Smooth muscle cell (in vitro differentiated cells): ENCODE data around the gene ZFHX3. TPM values are rescaled to one million over a fixed set of nuclear protein-coding genes. Genes with fewer than 3 reads are reported as not detected.
"Not testable (repeated sequence)": the region's sequence is repeated elsewhere in the genome, so short reads cannot be mapped to it uniquely, and the experiment has no call there.

Source experiments
- DNase-seq: peaks from one replicate; lab custom pipeline; 2025; ENCODE audit not compliant: unreplicated experiment; lab: John Stamatoyannopoulos, UW
- H2AFZ ChIP-seq: fragments of 200-600 bp; sonication (generic); 2 replicates; pipeline ENCODE4 v1.6.0; 2016; ENCODE audit warnings: antibody characterized with exemption, low read depth, mild to moderate bottlenecking
- H3F3A ChIP-seq: fragments of 200-600 bp; sonication (generic); 2 replicates; pipeline ENCODE4 v1.6.0; 2017; ENCODE audit warnings: antibody characterized with exemption, low read depth
- H3K27ac ChIP-seq: fragments of 200-600 bp; sonication (generic); 2 replicates; pipeline ENCODE4 v1.5.1; 2016; ENCODE audit warnings: low read depth, mild to moderate bottlenecking
- H3K27me3 ChIP-seq: fragments of 200-600 bp; sonication (generic); 2 replicates; pipeline ENCODE4 v1.6.1; 2016; ENCODE audit warnings: low read depth, mild to moderate bottlenecking
- H3K36me3 ChIP-seq: fragments of 200-600 bp; sonication (generic); 2 replicates; pipeline ENCODE4 v1.5.1; 2016; ENCODE audit warnings: low read depth
- H3K4me1 ChIP-seq: fragments of 200-600 bp; sonication (generic); 2 replicates; pipeline ENCODE4 v1.5.1; 2016; ENCODE audit warnings: low read depth
- H3K4me2 ChIP-seq: fragments of 200-600 bp; sonication (generic); 2 replicates; pipeline ENCODE4 v1.6.0; 2016; ENCODE audit warnings: mild to moderate bottlenecking
- H3K4me3 ChIP-seq: fragments of 200-600 bp; sonication (generic); 2 replicates; pipeline ENCODE4 v1.5.1; 2016; ENCODE audit warnings: mild to moderate bottlenecking
- H3K79me2 ChIP-seq: fragments of 200-600 bp; sonication (generic); 2 replicates; pipeline ENCODE4 v1.6.0; 2016; ENCODE audit warnings: low read depth, mild to moderate bottlenecking
- H3K9ac ChIP-seq: fragments of 200-600 bp; sonication (generic); 2 replicates; pipeline ENCODE4 v1.6.0; 2016; ENCODE audit warnings: low read depth
- H3K9me3 ChIP-seq: fragments of 200-600 bp; sonication (generic); replicated peaks from 2 replicates; pipeline ENCODE4 v1.5.1; 2016; ENCODE audit warnings: low read depth
- H4K20me1 ChIP-seq: fragments of 200-600 bp; sonication (generic); 2 replicates; pipeline ENCODE4 v1.6.0; 2016; ENCODE audit warnings: low read depth
- whole genome bisulfite sequencing: methylation state at CpG from one replicate; pipeline ENCODE4 v1.1.7; 2016; ENCODE audit warnings: low lambda C conversion rate; 5-methylcytosine and 5-hydroxymethylcytosine counted together
- polyA plus RNA-seq: library from polyadenylated mRNA; unstranded; fragments of >200 nt; fragmentation: Nextera tagmentation; extraction: Ambion mirVana; gene quantifications from 2 replicates; pipeline ENCODE4 v1.2.1, GENCODE V29; 2016
- total RNA-seq: library from RNA; depleted of rRNA; stranded (reverse); fragments of >200 nt; gene quantifications from 2 replicates; pipeline ENCODE4 v1.2.3, GENCODE V29; 2014
- TF ChIP-seq, protein P1 (sequence below): fragments of 200-600 bp; sonication (generic); IDR thresholded peaks from 2 replicates; pipeline ENCODE4 v1.5.1; 2017; ENCODE audit warnings: borderline replicate concordance, mild to moderate bottlenecking, antibody characterized with exemption; ENCODE audit not compliant: insufficient read depth, poor library complexity, severe bottlenecking

The ZFHX3 gene
- total and polyA plus RNA-seq, 2 experiments from 2014 or later, result 3.1 to 9.8 TPM

DNA sequence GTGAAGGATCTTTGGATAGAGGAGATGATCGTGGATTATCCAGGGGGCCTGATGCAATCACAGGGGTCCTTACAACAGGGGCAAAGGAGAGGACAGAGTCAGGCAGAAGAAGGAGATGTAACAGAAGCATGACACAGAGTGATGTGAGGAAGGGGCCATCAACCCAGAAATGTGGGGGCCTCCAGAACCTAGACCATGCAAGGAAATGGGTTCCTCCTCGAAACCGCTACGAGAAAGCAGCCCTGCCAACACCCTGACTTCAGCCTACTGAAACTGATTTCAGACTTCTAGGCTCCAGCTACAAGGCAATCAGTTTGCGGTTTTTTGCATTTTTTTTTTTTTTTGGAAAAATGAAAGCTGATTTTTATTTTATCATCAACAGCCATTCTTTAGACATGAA lies 34.0 kb downstream of the ZFHX3 start:
- no peaks in the 10 kb centered on the region for H3K9me3 ChIP-seq
- H3K4me3 ChIP-seq, result no peak overlapping the region
- H2AFZ ChIP-seq, result no peak overlapping the region
- WGBS, result 90% methylated on average over 5 of the region's 5 CpGs
- H3F3A ChIP-seq, result peaks cover 3% of the 10 kb centered on the region
- peaks cover 5% of the 10 kb centered on the region for H3K4me1 ChIP-seq
- peaks cover 87% of the 10 kb centered on the region for H3K79me2 ChIP-seq
- H3K27ac ChIP-seq, result no peak overlapping the region
- H3K27me3 ChIP-seq, result no peaks in the 10 kb centered on the region
- H3K4me2 ChIP-seq, result no peak overlapping the region
- TF ChIP-seq, protein P1, sequence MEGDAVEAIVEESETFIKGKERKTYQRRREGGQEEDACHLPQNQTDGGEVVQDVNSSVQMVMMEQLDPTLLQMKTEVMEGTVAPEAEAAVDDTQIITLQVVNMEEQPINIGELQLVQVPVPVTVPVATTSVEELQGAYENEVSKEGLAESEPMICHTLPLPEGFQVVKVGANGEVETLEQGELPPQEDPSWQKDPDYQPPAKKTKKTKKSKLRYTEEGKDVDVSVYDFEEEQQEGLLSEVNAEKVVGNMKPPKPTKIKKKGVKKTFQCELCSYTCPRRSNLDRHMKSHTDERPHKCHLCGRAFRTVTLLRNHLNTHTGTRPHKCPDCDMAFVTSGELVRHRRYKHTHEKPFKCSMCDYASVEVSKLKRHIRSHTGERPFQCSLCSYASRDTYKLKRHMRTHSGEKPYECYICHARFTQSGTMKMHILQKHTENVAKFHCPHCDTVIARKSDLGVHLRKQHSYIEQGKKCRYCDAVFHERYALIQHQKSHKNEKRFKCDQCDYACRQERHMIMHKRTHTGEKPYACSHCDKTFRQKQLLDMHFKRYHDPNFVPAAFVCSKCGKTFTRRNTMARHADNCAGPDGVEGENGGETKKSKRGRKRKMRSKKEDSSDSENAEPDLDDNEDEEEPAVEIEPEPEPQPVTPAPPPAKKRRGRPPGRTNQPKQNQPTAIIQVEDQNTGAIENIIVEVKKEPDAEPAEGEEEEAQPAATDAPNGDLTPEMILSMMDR, result no peak
- H4K20me1 ChIP-seq, result peaks cover 91% of the 10 kb centered on the region
- DNase-seq, result no peak
- no peak overlapping the region for H3K9ac ChIP-seq
- no peaks in the 10 kb centered on the region for H3K36me3 ChIP-seq

DNA sequence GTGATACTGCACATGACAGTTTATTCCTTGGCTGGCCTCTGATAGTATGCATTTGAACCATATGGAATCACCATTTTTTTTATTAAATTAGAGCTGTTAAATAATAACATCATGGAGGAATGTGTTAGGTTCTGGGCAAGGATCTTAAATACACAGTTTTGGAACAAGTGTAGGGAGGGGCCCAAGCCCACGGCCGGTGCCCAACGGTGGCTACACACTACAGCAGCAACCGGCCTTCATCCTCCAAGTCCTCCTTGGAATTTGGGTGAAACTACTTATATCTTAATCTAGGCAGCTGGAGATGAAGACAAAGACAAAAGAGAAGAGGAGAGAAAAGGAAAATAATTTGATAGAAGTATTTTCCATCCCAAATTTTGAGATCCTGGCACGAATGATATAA lies 35.6 kb downstream of the ZFHX3 start:
- no peak for DNase-seq
- Histone ChIP-seq H3K36me3 (no peaks in the 10 kb centered on the region), H3K9ac (no peak overlapping the region), H3K79me2 (peaks cover 87% of the 10 kb centered on the region), H4K20me1 (peaks cover 81% of the 10 kb centered on the region), H3K27ac (no peak overlapping the region), H2AFZ (no peak overlapping the region), H3K9me3 (no peaks in the 10 kb centered on the region), H3F3A (no peaks in the 10 kb centered on the region), H3K27me3 (no peaks in the 10 kb centered on the region), H3K4me2 (no peak overlapping the region), H3K4me3 (no peak overlapping the region), H3K4me1 (peaks cover 5% of the 10 kb centered on the region)
- WGBS, result 93% methylated on average over 5 of the region's 5 CpGs
- TF ChIP-seq, protein P1, result no peak

DNA sequence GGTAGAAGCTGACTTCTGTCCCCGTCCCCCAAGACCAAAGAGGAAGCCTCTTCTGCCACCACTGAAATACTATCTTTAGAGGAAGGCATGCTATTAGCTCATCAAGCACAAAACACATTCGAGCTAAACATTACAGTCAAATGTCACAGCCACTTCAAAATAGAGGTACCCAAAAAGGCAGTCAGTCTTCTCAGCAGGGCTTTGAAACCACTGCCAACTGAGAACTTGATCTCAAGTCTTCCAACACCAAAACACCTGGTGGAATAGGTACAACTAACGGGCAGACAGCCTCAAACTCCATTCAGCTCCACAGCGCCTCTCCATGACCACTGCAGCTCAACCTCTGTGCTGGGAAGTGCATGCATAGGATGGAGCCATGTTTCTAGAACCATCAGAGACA lies 36.0 kb downstream of the ZFHX3 start:
- Histone ChIP-seq H3K4me2 (no peak overlapping the region), H3K36me3 (no peaks in the 10 kb centered on the region), H3K4me3 (no peak overlapping the region), H3K9me3 (no peaks in the 10 kb centered on the region), H3F3A (no peaks in the 10 kb centered on the region), H3K27me3 (no peaks in the 10 kb centered on the region), H3K4me1 (peaks cover 5% of the 10 kb centered on the region), H3K27ac (no peak overlapping the region), H3K9ac (no peak overlapping the region), H2AFZ (no peak overlapping the region), H3K79me2 (peaks cover 87% of the 10 kb centered on the region), H4K20me1 (peaks cover 81% of the 10 kb centered on the region)
- WGBS, result 76% methylated on average over 4 of the region's 4 CpGs
- no peak for DNase-seq
- TF ChIP-seq, protein P1, result no peak

DNA sequence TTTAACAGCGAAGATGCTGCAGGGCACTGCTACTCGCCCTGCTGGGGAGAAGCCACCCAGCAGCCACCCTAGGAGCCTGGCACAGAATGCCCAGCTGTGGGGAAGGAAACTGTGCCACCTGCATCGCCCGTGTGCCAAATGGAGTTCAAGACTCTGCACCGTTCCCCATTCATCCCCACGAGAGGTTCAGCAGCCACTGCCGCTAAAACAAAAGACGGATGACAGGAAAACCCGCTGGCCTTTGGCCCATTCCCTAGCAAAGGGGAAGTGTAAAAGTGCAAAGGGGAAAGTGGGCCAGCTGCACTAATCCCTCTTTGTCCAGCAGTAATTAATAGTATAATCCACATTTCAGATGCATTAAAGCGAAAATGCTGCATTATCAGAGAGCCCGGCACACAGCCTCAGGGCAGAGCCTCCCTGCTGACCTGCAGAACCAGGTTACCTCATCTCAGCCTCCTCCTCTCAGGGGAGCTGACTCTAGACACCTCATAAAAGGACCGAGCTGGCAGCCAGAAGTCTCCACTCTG lies 37.7 kb downstream of the ZFHX3 start:
- H3K27me3 ChIP-seq, result no peaks in the 10 kb centered on the region
- no peaks in the 10 kb centered on the region for H3F3A ChIP-seq

DNA sequence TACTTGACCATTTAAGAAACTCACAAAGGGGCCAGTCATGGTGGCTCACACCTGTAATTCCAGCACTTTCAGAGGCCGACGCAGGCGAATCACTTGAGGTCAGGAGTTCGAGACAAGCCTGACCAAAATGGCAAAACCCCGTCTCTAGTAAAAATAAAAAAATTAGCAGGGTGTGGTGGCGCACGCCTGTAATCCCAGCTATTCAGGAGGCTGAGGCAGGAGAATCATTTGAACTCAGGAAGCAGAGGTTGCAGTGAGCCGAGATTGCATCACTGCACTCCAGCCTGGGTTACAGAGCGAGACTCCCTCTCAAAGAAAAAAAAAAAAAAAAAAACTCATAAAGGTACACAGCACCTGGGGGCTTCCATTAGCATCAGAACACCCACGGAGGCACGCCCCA lies 38.2 kb downstream of the ZFHX3 start:
- not testable (repeated sequence) for H3F3A ChIP-seq, H3K4me3 ChIP-seq, H3K36me3 ChIP-seq, H3K4me2 ChIP-seq, H3K4me1 ChIP-seq, H3K9me3 ChIP-seq, H3K27me3 ChIP-seq, H2AFZ ChIP-seq, H3K9ac ChIP-seq, H3K27ac ChIP-seq, DNase-seq
- WGBS, result 96% methylated on average over 11 of the region's 11 CpGs
- Histone ChIP-seq H3K79me2 (peaks cover 89% of the 10 kb centered on the region), H4K20me1 (peaks cover 67% of the 10 kb centered on the region)

More for the DNA sequence above, 37.7 kb downstream of the ZFHX3 start:
- H2AFZ ChIP-seq, result no peak overlapping the region
- no peak overlapping the region for H3K4me2 ChIP-seq
- no peaks in the 10 kb centered on the region for H3K36me3 ChIP-seq
- WGBS, result 82% methylated on average over 12 of the region's 12 CpGs
- no peaks in the 10 kb centered on the region for H3K9me3 ChIP-seq
- H4K20me1 ChIP-seq, result peaks cover 72% of the 10 kb centered on the region
- peaks cover 89% of the 10 kb centered on the region for H3K79me2 ChIP-seq
- TF ChIP-seq, protein P1, result no peak
- peaks cover 5% of the 10 kb centered on the region for H3K4me1 ChIP-seq
- no peak overlapping the region for H3K9ac ChIP-seq
- no peak overlapping the region for H3K4me3 ChIP-seq
- no peak overlapping the region for H3K27ac ChIP-seq
- no peak for DNase-seq
